ENCODE results near the gene LIN37.
"Not testable (repeated sequence)": the region's sequence is repeated elsewhere in the genome, so short reads cannot be mapped to it uniquely, and the experiment has no call there.

Gene LIN37

DNA sequence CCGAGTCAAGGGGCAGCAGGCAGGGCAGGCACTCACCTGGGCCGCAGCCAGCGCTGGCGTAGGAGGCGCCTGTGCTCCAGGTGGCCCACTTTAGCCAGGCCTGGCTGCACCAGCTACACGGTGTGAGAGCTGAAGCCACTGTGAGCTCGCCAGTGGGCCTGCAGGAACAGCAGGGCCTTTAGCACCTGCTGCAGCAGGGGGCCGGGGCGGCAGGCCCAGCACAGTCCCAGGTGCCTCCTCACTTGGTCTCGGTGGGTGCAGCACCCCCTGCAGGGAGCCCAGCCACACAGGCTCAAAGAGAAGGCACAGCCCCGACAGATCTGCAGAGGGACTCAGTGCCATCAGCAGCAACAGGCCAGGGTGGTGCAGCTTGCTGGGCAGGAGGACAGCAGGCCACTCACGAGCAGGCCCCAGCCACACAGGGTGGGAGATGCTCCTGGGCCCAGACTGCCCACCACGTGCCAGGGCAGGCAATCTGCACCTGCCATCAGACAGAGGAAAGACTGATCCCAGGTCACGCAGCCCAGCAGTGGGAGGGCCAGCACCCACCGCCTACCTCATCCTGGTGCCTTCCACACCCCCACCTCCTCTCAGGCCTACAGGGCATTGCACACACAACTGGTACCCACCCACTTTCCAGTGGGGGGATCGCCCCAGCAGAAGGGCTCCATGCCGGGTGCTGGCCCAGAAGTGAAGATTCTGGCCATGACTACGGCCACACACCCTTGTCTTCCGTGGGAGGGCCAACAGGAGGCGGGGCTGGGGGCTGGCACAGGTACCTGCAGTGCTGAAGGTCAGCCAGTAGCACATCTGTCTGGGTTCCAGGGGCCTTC is 42.8 kb downstream of the LIN37 start:
- DNase-seq: peak in 1 of 14 donors; percentile 49

DNA sequence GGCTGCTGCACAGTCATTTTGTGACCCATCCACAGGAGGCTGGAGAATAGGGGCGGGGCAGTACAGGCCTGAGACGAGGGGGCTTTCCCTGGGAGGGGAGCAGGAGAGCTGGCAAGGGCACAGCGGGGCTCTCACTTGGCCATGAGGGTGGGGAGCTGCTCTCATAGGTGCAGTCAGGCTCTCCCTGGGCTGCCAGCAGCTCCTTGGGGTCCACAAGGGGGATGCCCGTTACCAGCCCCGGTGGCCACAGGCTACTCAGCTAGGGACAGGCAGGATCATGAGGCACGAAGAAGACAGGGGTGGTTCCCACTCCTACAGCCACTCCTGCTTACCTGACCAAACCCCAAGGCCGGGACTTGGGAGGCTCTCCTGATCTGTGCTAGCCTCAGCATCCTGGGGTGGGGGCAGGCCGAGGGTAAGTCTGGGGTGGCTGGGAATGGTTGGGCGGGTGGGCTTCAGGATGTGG is 43.5 kb downstream of the LIN37 start:
- DNase-seq: no peak

DNA sequence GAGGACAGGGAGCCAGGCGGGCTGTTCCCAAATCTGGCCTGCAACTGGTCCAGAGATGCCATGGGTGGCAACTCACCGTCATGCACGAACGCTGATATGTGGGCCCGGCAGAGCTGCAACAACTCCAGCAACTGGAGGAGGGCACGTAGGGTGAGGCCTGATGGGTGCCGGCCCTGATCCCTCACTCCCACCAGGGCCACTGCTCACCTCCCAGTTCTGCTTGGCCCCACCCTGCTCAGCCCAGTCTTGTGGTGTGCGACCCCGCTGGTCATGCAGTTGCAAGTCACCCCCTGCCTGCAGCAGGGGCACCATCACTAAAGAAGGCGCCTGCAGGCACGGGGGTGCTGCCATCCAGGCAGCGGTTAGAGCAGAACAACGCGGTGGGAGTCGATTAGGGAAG is 43.9 kb downstream of the LIN37 start:
- no peak for DNase-seq

GRCh38 chr19:35792888-35793287 is 44.5 kb downstream of the LIN37 start:
- DNase-seq: no peak

- no peak for DNase-seq
Observed at GRCh38 chr19:35793381-35794165, 45.2 kb downstream of the LIN37 start.

GRCh38 chr19:35795564-35795963 is 47.2 kb downstream of the LIN37 start:
- DNase-seq: not testable (repeated sequence)

DNA sequence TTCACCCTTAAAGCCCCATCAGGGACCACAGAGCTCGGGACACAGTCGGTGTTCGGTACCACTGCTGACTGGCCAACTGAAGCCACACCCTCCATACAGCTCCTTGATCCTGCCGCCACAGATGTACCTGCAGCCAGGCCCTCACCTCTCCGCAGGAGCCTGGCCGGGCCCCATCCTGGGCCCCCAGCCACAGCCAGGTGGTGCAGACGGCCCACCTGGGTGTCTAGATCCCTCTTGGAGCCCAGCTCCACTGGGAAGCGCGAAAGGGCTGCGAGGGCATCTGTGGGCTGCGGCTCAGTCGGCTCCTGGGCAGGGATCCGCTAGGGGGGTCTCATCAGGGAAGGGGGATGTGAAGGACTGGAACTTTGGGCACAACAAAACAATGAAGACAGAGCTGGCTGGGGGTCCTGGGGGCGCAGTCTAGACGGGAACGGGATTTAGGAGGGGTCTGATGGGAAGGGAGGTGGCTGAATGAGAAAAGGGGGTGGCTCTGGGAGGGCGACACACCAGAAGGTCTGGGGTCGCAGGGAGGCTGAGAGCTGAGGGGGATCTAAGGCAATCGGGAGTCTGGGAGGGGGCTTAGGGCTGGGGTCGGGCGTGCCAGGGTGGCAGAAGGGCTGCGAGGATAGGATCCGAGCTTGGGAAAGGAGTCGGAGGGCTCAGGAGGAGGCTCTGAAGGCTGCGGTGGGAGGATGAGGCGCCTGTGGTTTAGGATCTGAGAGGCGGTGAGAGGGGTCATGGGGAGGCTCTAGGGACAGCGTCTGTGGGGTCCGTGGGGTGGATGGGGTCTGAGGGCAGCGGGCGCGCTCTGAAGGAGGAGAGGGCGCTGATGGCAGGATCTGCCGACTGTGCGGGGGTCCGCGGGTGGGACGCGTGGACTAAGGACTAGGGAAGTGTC is 48.5 kb downstream of the LIN37 start:
- no peak for DNase-seq

DNA sequence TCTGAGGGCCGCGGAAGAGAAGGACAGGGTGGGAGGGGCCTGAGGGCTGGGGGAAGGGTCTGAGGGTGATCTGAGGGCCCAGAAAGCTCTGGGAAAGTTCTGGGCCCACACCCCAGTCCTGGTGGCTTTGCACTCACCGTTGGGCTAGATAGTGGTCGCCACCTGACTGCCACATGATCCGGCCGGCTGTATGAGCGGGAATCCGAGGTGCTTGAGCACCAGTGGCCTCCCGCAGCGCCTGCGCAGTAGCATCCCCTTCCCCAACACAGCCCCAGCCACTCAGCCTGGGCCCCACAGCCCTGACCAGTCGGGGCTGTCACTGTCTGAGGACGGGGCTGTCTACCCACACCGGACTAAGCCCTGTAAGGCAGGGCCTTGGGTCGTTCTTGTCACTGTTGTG is 49.3 kb downstream of the LIN37 start:
- peak in 7 of 14 donors; percentile 18 to 49 (median 24) for DNase-seq

- DNase-seq: no peak
Observed at GRCh38 chr19:35801828-35802227, 53.5 kb downstream of the LIN37 start.
